K562 (cell line): ENCODE measurements around the gene MEIS1. TPM values are rescaled to one million over a fixed set of nuclear protein-coding genes. Genes with fewer than 3 reads are reported as not detected.

ENCODE experiments used
- ATAC-seq: fragments of 200-7000 bp; cut with Tn5 transposase; 3 replicates; pipeline ENCODE4 v1.9.1; 2020; ENCODE audit warnings: moderate library complexity
- BruUV-seq: library from RNA; stranded (reverse); fragments of 400-500 nt; replicated peaks from 2 replicates; lab custom pipeline; 2021; lab: Mats Ljungman, UMichigan
- CTCF ChIA-PET: fragments of 300-600 bp; formaldehyde crosslinking; extraction: SDS; loops from one replicate; lab custom pipeline; 2021; ENCODE audit warnings: low intra/inter-chr PET ratio; lab: Yijun Ruan, JAX
- POLR2A ChIA-PET: fragments of 300-600, 350-650 bp; sonication (Branson Sonifier 250); formaldehyde crosslinking; extraction: SDS; loops from one replicate; lab custom pipeline; 2021; ENCODE audit warnings: antibody characterized with exemption, inconsistent platforms; lab: Yijun Ruan, JAX
- DNase-seq, 4 experiments: peaks; one replicate each; pipeline versions ENCODE4 v3.0.0 to v3.0.0-alpha.2; 2011 to 2018; ENCODE audit warnings: low spot score in 3 of 4, mixed read lengths in 3 of 4; ENCODE audit errors: extremely low read depth in 1 of 4
- FAIRE-seq: peaks from 2 replicates; lab custom pipeline; 2011; peaks lifted over from hg19 to GRCh38; lab: Jason Lieb, UNC
- H2AFZ ChIP-seq: 2 replicates; pipeline ENCODE4 v1.6.0; 2011; ENCODE audit warnings: low read depth, low read length, control low read depth, inconsistent platforms
- H3K27ac ChIP-seq: fragments of 200-600 bp; 3 replicates; pipeline ENCODE4 v1.8.0; 2011; ENCODE audit warnings: low read depth, mild to moderate bottlenecking, control low read depth, inconsistent platforms, low read length, moderate library complexity, mixed read lengths; ENCODE audit errors: extremely low read depth
- H3K27me3 ChIP-seq, 2 experiments: fragments of 300-600 bp in 1 of 2; 2 replicates in 1 of 2; 3 replicates in 1 of 2; pipeline versions ENCODE4 v1.6.0 to v1.8.0; 2011; ENCODE audit warnings: inconsistent platforms in 2 of 2, low read length in 2 of 2, mild to moderate bottlenecking in 1 of 2, mixed read lengths in 1 of 2, moderate library complexity in 1 of 2; ENCODE audit not compliant: control insufficient read depth in 2 of 2, insufficient read depth in 2 of 2
- H3K36me3 ChIP-seq: fragments of 300-600 bp; 3 replicates; pipeline ENCODE4 v1.8.0; 2011; ENCODE audit warnings: mild to moderate bottlenecking, low read length, inconsistent platforms; ENCODE audit not compliant: control insufficient read depth, insufficient read depth
- H3K4me1 ChIP-seq, 2 experiments: fragments of 200-600 bp in 1 of 2; replicated peaks in 1 of 2; 2 replicates in 1 of 2; 3 replicates in 1 of 2; pipeline versions ENCODE4 v1.5.1 to v1.8.0; 2011; ENCODE audit warnings: inconsistent platforms in 2 of 2, low read length in 2 of 2, mild to moderate bottlenecking in 1 of 2, mixed read lengths in 1 of 2, moderate library complexity in 1 of 2; ENCODE audit not compliant: control insufficient read depth in 2 of 2, insufficient read depth in 2 of 2
- H3K4me2 ChIP-seq: 2 replicates; pipeline ENCODE4 v1.6.1; 2011; ENCODE audit warnings: low read length, control low read depth, inconsistent platforms, mixed read lengths; ENCODE audit not compliant: insufficient read depth
- H3K4me3 ChIP-seq: fragments of 200-600 bp; sonication (generic), shearing (Covaris generic); 2 replicates; pipeline ENCODE4 v1.5.1; 2016; ENCODE audit warnings: control low read depth, inconsistent platforms
- H3K79me2 ChIP-seq: fragments of 200-600 bp; 3 replicates; pipeline ENCODE4 v1.8.0; 2011; ENCODE audit warnings: low read length, inconsistent platforms; ENCODE audit not compliant: control insufficient read depth, insufficient read depth
- H3K9ac ChIP-seq, 2 experiments: 2 replicates each; pipeline versions ENCODE4 v1.6.0 to v1.6.1; 2011; ENCODE audit warnings: low read depth in 2 of 2, low read length in 2 of 2, control low read depth in 1 of 2, inconsistent platforms in 1 of 2, mild to moderate bottlenecking in 1 of 2, mixed read lengths in 1 of 2; ENCODE audit not compliant: insufficient read depth in 1 of 2
- H3K9me1 ChIP-seq: one replicate; pipeline ENCODE4 v1.6.0; 2011; ENCODE audit warnings: inconsistent platforms, mild to moderate bottlenecking, low read length, moderate library complexity; ENCODE audit not compliant: control insufficient read depth, insufficient read depth
- H3K9me3 ChIP-seq: replicated peaks from 2 replicates; pipeline ENCODE4 v1.5.1; 2011; ENCODE audit warnings: low read depth, low read length, inconsistent platforms; ENCODE audit not compliant: control insufficient read depth, insufficient read depth
- H4K20me1 ChIP-seq: replicated peaks from 2 replicates; pipeline ENCODE4 v1.6.1; 2011; ENCODE audit warnings: low read length, inconsistent platforms, mixed read lengths; ENCODE audit not compliant: control insufficient read depth, insufficient read depth
- ATF6 ChIP-seq: sonication (generic); formaldehyde crosslinking; IDR thresholded peaks from 2 replicates; pipeline ENCODE4 v1.4.0; 2020; ENCODE audit warnings: mild to moderate bottlenecking, missing genetic modification reagents
- GTF2E2 ChIP-seq: fragments of 200-800 bp; sonication (Bioruptor generic); IDR thresholded peaks from 2 replicates; pipeline ENCODE4 v1.6.1; 2016; ENCODE audit warnings: missing genetic modification characterization, missing compliant biosample characterization
- NCOR1 ChIP-seq: fragments of 450-650 bp; IDR thresholded peaks from 2 replicates; pipeline ENCODE4 v1.6.1; 2016; ENCODE audit warnings: mild to moderate bottlenecking, moderate library complexity
- PPARD ChIP-seq: fragments of 250-450 bp; sonication (Bioruptor Pico); IDR thresholded peaks from 2 replicates; pipeline ENCODE4 v1.8.0; 2022; ENCODE audit warnings: inconsistent platforms, mild to moderate bottlenecking, moderate library complexity
- SRSF9 ChIP-seq: fragments of 200-400 bp; formaldehyde crosslinking; IDR thresholded peaks from 2 replicates; pipeline ENCODE4 v1.6.1; 2017; ENCODE audit warnings: low read depth, low read length, borderline replicate concordance
- WGBS: fragments of 100-300 bp; shearing (Covaris generic); methylation state at CpG from one replicate; pipeline ENCODE4 v1.1.6; 2016; ENCODE audit warnings: low coverage, mixed read lengths; ENCODE audit not compliant: insufficient coverage; ENCODE audit errors: missing lambda C conversion rate; 5-methylcytosine and 5-hydroxymethylcytosine counted together
- in situ Hi-C: fragments of 300-500 bp; cut with MboI; formaldehyde crosslinking; loops from 4 replicates; pipeline ENCODE4 v1.15.0; 2018; ENCODE audit warnings: inconsistent platforms, mixed read lengths
- intact Hi-C: fragments of 100-400 bp; cut with micrococcal nuclease; formaldehyde crosslinking; loops from 2 replicates; pipeline ENCODE4 v1.14.2; 2022
- polyA plus RNA-seq, 8 experiments: library from polyadenylated mRNA; depleted of rRNA in 4 of 8; stranded (reverse) in 5 of 8; unstranded in 3 of 8; fragments of >200 nt; fragmentation: Nextera tagmentation in 2 of 8; fragmentation: Illumina TruSeq in 1 of 8; extraction: Ambion mirVana in 2 of 8; extraction: Trizol in 1 of 8; gene quantifications; 2 replicates each; pipeline versions ENCODE4 v1.2.1 to v1.2.3, GENCODE V29; 2011 to 2014; ENCODE audit warnings: inconsistent platforms in 1 of 8, missing spikeins in 1 of 8
- total RNA-seq, 7 experiments: library from RNA; depleted of rRNA in 6 of 7; stranded (reverse); fragments of >200 nt in 6 of 7; fragmentation: Illumina TruSeq in 2 of 7; extraction: Trizol in 2 of 7; gene quantifications; 2 replicates each; pipeline versions ENCODE4 v1.2.1 to v1.2.3, GENCODE V29; 2011 to 2021; ENCODE audit warnings: low replicate concordance in 1 of 7

Gene MEIS1
- total and polyA plus RNA-seq, 9 of the 15 experiments (the other 6 are each of a cell fraction or from before 2014, with no cell fraction given), result 2.3 to 9.0 (median 5.9) TPM

- no peak for TF ChIP-seq GTF2E2 (tag)
- TF ChIP-seq PPARD (CRISPR knock-in tag), result no peak
- no peak for TF ChIP-seq NCOR1
- TF ChIP-seq ATF6, result no peak
- no peak for TF ChIP-seq SRSF9
- CTCF ChIA-PET, result no interaction called here
- H3K9me1 ChIP-seq, result no peaks in the 10 kb centered on the region
- WGBS, result 85% methylated on average over 3 of the region's 3 CpGs
- DNase-seq (no peak), ATAC-seq (no peak), FAIRE-seq (no peak)
- H3K27me3 ChIP-seq, result no peaks in the 10 kb centered on the region
- no peak overlapping the region for H3K27ac ChIP-seq
- POLR2A ChIA-PET, result no interaction called here
- intact Hi-C loops (no loop called here), in situ Hi-C loops (no loop called here)
- no TSS peak for BruUV-seq
- no peaks in the 10 kb centered on the region for H3K4me1 ChIP-seq
- no peak overlapping the region for H3K4me3 ChIP-seq
- no peaks in the 10 kb centered on the region for H4K20me1 ChIP-seq
- H3K9ac ChIP-seq, result no peak overlapping the region
- H2AFZ ChIP-seq, result no peak overlapping the region
- no peak overlapping the region for H3K4me2 ChIP-seq
- H3K36me3 ChIP-seq, result no peaks in the 10 kb centered on the region; the same call in 2 of the 3 replicates
- H3K9me3 ChIP-seq, result no peaks in the 10 kb centered on the region
- H3K79me2 ChIP-seq, result no peaks in the 10 kb centered on the region
Observed at GRCh38 chr2:66448136-66448991, 13.4 kb downstream of the MEIS1 start.
